ENCODE results near the gene FXN.

Gene FXN

GRCh38 chr9:69145144-69145715 lies 109.7 kb downstream of the FXN start:
- DNase-seq = no peak

DNA sequence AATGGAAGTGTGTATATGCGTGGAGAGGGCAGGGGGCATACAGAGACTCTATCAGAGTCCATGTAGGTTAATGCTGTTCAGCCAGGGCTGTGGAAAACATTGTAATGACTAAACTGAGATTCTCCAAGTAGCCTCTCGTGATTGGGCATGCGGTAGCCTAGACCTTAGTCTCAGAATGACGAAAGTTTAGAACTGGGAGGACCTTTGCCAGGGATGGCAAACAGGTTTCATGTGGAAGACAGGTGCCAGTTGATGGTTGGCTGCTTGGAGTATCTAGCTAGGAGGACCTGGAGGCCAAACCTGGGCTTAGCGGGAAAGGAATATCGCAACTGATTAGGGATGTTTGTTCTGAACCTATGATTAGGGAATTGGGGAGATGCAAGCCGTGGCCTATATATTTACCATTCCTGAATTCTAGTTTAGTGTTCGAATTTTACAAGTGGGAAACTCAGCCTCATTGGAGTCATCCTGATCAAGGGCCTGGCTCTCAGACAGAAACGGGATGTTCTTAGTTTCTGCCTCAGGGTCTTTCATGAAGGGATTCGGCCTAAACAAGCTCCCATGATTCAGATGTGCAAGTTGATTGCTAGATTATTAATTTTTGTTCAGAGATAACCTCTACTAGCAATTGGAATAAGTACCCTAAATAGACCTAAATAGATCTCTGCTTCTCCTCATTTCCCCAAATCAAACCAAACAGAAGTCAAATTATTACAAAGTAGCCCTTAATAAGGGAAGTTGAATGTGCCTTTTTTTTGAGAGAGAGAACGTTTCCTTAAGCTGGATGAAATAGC lies 111.7 kb downstream of the FXN start:
- no peak for DNase-seq

DNA sequence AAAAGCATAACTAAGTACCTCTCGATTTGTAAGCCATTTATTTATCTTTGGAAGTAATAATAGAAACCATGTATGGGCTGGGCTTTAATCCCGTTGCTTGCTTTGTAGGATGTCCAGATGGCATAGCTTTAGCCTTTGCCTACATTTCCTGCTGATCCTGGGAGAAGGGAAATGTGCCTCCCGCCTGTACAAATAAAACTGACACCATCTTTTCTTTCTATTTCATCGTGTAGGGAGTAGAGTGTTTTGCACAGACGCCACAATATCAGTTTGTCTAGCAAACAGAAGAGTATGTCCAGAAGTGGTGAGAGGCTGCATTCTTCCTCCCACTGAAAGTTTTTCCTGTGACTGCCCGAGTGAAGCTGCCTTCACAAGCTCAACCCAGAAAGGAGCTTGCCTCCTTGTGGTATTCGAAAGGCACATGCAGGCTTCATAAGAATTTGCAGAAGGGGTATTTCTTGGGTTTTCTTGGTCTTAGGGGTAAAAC lies 113.8 kb downstream of the FXN start:
- DNase-seq = no peak

All from stimulated activated CD4-positive, alpha-beta T cell treated with anti-CD3 and anti-CD28 coated beads, Interleukin-2, amount 100 ng/mL, for 48 hours (primary cell).